Esophagus (tissue), 2 donors: Measurements from ENCODE around the gene UNC50. TPM values are rescaled to one million over a fixed set of nuclear protein-coding genes. Genes with fewer than 3 reads are reported as not detected.
A peak's percentile ranks its signal among the peaks of the same experiment; 100 is the strongest.

ENCODE experiments used
- H3K27ac ChIP-seq, 2 donors: one replicate each; pipeline ENCODE4 v1.5.1; 2013; ENCODE audit warnings: low read depth in 2 of 2, mild to moderate bottlenecking in 2 of 2, inconsistent platforms in 1 of 2, low read length in 1 of 2, moderate library complexity in 1 of 2
- H3K27me3 ChIP-seq, 2 donors: one replicate each; pipeline ENCODE4 v1.6.1; 2013; ENCODE audit warnings: low read length in 2 of 2, control low read depth in 1 of 2, mild to moderate bottlenecking in 1 of 2; ENCODE audit not compliant: insufficient read depth in 2 of 2, control insufficient read depth in 1 of 2
- H3K36me3 ChIP-seq, 2 donors: one replicate each; pipeline ENCODE4 v1.6.1; 2013; ENCODE audit warnings: low read length in 1 of 2; ENCODE audit not compliant: control insufficient read depth in 2 of 2, insufficient read depth in 2 of 2
- H3K4me1 ChIP-seq, 2 donors: one replicate each; pipeline ENCODE4 v1.6.1; 2013; ENCODE audit warnings: low read length in 1 of 2; ENCODE audit not compliant: control insufficient read depth in 2 of 2, insufficient read depth in 2 of 2
- H3K4me3 ChIP-seq, 2 donors: one replicate each; pipeline ENCODE4 v1.5.1; 2013; ENCODE audit warnings: low read length in 2 of 2, mild to moderate bottlenecking in 2 of 2, low read depth in 1 of 2, moderate library complexity in 1 of 2
- H3K9me3 ChIP-seq, 2 donors: one replicate each; pipeline ENCODE4 v1.6.1; 2013; ENCODE audit warnings: mild to moderate bottlenecking in 2 of 2, low read depth in 1 of 2, low read length in 1 of 2, moderate library complexity in 1 of 2; ENCODE audit not compliant: control insufficient read depth in 2 of 2, insufficient read depth in 1 of 2
- WGBS, 2 donors: extraction: QIAGEN DNeasy Blood & Tissue Kit; methylation state at CpG; one replicate each; pipeline ENCODE4 v1.1.7; 2013; 5-methylcytosine and 5-hydroxymethylcytosine counted together
- polyA plus RNA-seq, 2 donors: library from polyadenylated mRNA; stranded (reverse); fragments of 200-250 nt; gene quantifications; one replicate each; pipeline ENCODE4 v1.2.3, GENCODE V29; 2013
- donor health status: healthy with polysubstance abuse.
- donor health status: Bipolar disorder and iron deficiency.

Gene UNC50
- polyA plus RNA-seq, 2 donors, result 22.8 to 26.0 TPM

DNA sequence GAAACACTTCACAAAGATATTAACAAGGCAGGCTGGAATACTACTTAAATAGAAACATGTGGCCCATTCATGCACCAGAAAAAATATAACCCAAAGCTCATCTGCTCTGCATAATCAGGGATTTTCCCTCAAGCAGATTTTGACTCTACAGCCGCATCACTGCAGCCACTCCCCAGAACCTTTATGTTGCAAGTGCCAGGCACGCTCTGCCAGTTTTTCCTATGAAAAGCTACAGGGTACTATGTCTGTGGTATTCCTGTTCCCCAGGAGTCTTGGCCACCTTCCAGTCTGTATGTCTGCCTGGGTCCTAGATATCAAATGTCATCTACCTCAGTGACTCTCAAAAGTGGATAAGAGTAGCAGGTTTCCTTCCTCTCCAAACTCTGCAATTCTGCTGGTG is 3.8 kb upstream of the UNC50 start:
- Histone ChIP-seq H3K27me3 (no peaks in the 10 kb centered on the region), H3K4me3 (no peak overlapping the region), H3K36me3 (peaks cover 0 to 3% of the 10 kb centered on the region in 2 donors), H3K4me1 (peaks cover 5% of the 10 kb centered on the region in 2 donors), H3K27ac (no peak overlapping the region), H3K9me3 (no peaks in the 10 kb centered on the region)
- WGBS, 2 donors, result 54 to 58% methylated on average over 2 of the region's 2 CpGs

GRCh38 chr2:98605076-98605475 is 3.3 kb upstream of the UNC50 start:
- Histone ChIP-seq H3K9me3 (no peaks in the 10 kb centered on the region), H3K27ac (no peak overlapping the region), H3K4me1 (peaks cover 5% of the 10 kb centered on the region in 2 donors), H3K27me3 (no peaks in the 10 kb centered on the region), H3K4me3 (no peak overlapping the region), H3K36me3 (no peaks in the 10 kb centered on the region)
- 78 to 82% methylated on average over 3 of the region's 3 CpGs for WGBS, 2 donors

DNA sequence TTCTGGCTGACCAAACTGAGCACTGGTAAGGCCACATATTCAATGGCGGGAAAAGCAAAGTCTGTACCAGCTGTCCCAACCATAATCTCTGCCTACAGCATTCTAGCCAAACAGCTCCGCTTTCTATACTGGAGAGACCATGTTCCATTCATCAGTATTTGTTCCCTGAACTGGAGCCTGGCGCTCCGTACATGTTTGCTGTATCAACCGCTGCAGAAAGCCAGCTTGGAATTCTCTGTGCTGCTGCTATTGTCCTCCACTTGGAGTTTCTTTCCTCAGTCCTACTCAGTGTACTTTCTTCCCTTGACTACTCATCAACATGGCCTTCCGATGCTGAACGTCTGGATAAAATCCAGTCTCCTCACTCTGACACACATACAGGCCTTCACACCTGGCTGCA is 2.0 kb upstream of the UNC50 start:
- H3K36me3 ChIP-seq, result no peaks in the 10 kb centered on the region
- H3K4me1 ChIP-seq, result peaks cover 5% of the 10 kb centered on the region in 2 donors
- H3K4me3 ChIP-seq, result no peak overlapping the region
- H3K27ac ChIP-seq, result no peak overlapping the region
- 76 to 88% methylated on average over 7 of the region's 7 CpGs for WGBS, 2 donors
- no peaks in the 10 kb centered on the region for H3K9me3 ChIP-seq
- H3K27me3 ChIP-seq, result no peaks in the 10 kb centered on the region

GRCh38 chr2:98607104-98607503 is 1.3 kb upstream of the UNC50 start:
- Histone ChIP-seq H3K4me3 (peak overlapping the region in 1 of 2 donors; percentile 99), H3K9me3 (no peaks in the 10 kb centered on the region), H3K4me1 (peaks cover 5% of the 10 kb centered on the region in 2 donors), H3K27ac (no peak overlapping the region), H3K27me3 (no peaks in the 10 kb centered on the region), H3K36me3 (no peaks in the 10 kb centered on the region)
- whole genome bisulfite sequencing, 2 donors, result 47 to 63% methylated on average over 6 of the region's 6 CpGs

DNA sequence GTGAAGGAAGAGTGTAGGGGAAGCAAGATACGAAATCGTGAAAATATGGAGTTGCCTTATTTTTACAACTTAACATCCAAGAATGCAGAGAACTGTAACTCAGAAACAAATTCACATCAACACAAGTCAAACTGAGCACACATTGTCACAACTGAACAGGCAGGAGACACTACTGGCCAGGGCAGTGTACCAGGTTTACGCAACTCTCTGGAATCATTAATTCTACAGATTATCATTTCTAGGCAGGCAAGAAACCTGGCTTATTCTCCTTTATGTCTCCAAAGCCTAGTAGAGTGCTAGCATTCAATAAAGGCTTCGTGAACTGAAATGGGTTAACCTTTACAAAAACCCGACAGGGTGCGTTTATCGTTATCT is 661 bp upstream of the UNC50 start:
- WGBS, 2 donors, result 9 to 10% methylated on average over 7 of the region's 7 CpGs
- no peaks in the 10 kb centered on the region for H3K27me3 ChIP-seq
- no peaks in the 10 kb centered on the region for H3K9me3 ChIP-seq
- H3K36me3 ChIP-seq, result peaks cover 0 to under 1% of the 10 kb centered on the region in 2 donors
- peak overlapping the region; percentile 99 to 100 for H3K4me3 ChIP-seq
- H3K27ac ChIP-seq, result peak overlapping the region; percentile 87 to 91
- peaks cover 5% of the 10 kb centered on the region in 2 donors for H3K4me1 ChIP-seq

GRCh38 chr2:98608962-98609604 is 694 bp downstream of the UNC50 start:
- Histone ChIP-seq H3K36me3 (peaks cover 4 to 6% of the 10 kb centered on the region in 2 donors), H3K9me3 (no peaks in the 10 kb centered on the region), H3K27me3 (no peaks in the 10 kb centered on the region), H3K4me3 (peak overlapping the region; percentile 99 to 100), H3K4me1 (peaks cover 5% of the 10 kb centered on the region in 2 donors), H3K27ac (peak overlapping the region; percentile 87 to 91)
- 3% methylated on average over 29 of the region's 29 CpGs for WGBS, 2 donors

GRCh38 chr2:98614024-98614739 is 5.8 kb downstream of the UNC50 start:
- no peaks in the 10 kb centered on the region for H3K4me1 ChIP-seq
- H3K9me3 ChIP-seq, result no peaks in the 10 kb centered on the region
- H3K27me3 ChIP-seq, result no peaks in the 10 kb centered on the region
- no peak overlapping the region for H3K4me3 ChIP-seq
- WGBS, 2 donors, result 96% methylated on average over 9 of the region's 9 CpGs
- no peak overlapping the region for H3K27ac ChIP-seq
- peaks cover 9 to 17% of the 10 kb centered on the region in 2 donors for H3K36me3 ChIP-seq

DNA sequence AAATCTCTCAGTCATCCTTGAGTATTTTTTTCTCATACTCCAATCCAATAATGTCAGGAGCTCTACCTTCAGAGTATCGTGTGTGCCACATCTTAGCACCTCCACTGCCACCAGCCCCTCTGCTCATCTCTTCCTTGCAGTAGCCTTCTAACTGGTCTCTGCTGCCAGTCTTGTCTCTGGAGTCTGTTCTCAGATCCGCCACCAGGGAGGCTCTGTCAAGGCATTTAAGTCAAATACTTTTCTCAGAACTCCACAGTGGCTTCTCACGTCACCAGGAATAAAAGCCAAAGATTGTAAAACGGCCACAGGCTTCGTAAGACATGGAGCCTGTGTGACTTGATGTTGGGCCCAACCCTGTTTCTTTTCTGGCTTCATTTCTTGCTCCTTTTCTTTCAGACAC is 7.1 kb downstream of the UNC50 start:
- H3K36me3 ChIP-seq, result peaks cover 9 to 17% of the 10 kb centered on the region in 2 donors
- no peaks in the 10 kb centered on the region for H3K27me3 ChIP-seq
- no peaks in the 10 kb centered on the region for H3K4me1 ChIP-seq
- no peak overlapping the region for H3K27ac ChIP-seq
- WGBS, 2 donors, result 87 to 90% methylated on average over 5 of the region's 5 CpGs
- H3K9me3 ChIP-seq, result no peaks in the 10 kb centered on the region
- no peak overlapping the region for H3K4me3 ChIP-seq

DNA sequence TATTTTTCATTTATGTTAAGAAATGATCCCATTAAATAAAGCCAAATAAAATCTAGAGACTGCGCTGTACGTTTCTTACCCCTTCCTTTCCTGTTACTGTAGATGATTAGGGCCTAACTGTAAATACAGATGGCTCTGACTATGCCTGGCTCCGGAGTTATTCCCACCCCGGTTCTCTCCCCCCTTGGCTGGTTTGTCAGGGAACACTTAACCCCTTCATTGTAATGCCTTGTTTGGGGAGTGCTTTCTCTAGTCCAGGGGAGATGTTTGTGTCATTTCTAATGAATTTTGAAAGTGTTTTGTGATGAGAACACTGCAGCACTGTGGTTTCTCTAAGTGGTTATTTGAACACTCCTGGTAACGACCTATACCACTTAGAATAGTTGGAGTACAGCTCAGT is 8.8 kb downstream of the UNC50 start:
- Histone ChIP-seq H3K36me3 (peaks cover 11 to 17% of the 10 kb centered on the region in 2 donors), H3K27me3 (no peaks in the 10 kb centered on the region), H3K27ac (no peak overlapping the region), H3K9me3 (no peaks in the 10 kb centered on the region), H3K4me1 (no peaks in the 10 kb centered on the region), H3K4me3 (no peak overlapping the region)
- WGBS, 2 donors, result 54 to 55% methylated on average over 5 of the region's 5 CpGs

DNA sequence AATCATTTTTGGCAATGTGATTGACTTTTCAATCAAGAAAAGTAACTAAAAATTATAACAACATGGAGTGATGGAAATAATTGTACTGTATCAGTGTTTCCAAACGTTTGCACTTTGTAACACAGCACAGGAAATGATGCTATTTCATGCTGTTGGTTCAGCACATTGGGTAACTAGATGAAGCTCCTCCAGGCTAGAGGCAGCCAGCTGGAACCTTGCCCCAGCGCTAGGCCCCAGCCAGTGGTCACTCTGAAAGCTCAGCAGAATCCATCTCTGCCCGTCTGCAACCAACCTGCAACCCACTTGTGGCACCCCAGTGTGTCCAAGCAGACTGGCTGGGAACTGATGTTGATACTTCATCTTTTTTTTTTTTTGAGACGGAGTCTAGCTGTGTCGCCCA is 15.3 kb downstream of the UNC50 start:
- peaks cover 0 to 3% of the 10 kb centered on the region in 2 donors for H3K36me3 ChIP-seq
- H3K4me3 ChIP-seq, result no peak overlapping the region
- H3K4me1 ChIP-seq, result no peaks in the 10 kb centered on the region
- no peak overlapping the region for H3K27ac ChIP-seq
- H3K9me3 ChIP-seq, result no peaks in the 10 kb centered on the region
- H3K27me3 ChIP-seq, result no peaks in the 10 kb centered on the region
- 73 to 80% methylated on average over 5 of the region's 5 CpGs for WGBS, 2 donors
